GM21390 (cell line): ENCODE data around the gene GAS6.

Experiments
- ATAC-seq: cut with Tn5 transposase; IDR thresholded peaks from one replicate; pipeline ENCODE4 v1.9.1; 2021; ENCODE audit not compliant: unreplicated experiment

GAS6 gene

GRCh38 chr13:113775451-113776145, 88.3 kb downstream of the GAS6 start:
- no peak for ATAC-seq

- ATAC-seq, result no peak
Observed at GRCh38 chr13:113774177-113775107, 89.4 kb downstream of the GAS6 start.

- no peak for ATAC-seq
Observed at GRCh38 chr13:113771709-113772331, 92.1 kb downstream of the GAS6 start.

GRCh38 chr13:113770937-113771336, 92.9 kb downstream of the GAS6 start:
- no peak for ATAC-seq
